SK-N-SH (cell line): ENCODE data around the gene ARHGAP29. TPM values are rescaled to one million over a fixed set of nuclear protein-coding genes. Genes with fewer than 3 reads are reported as not detected.

ENCODE experiments used
- CTCF ChIA-PET: fragments of 300-600, 350-600 bp; formaldehyde crosslinking; extraction: SDS; loops from one replicate; lab custom pipeline; 2021; lab: Yijun Ruan, JAX
- POLR2A ChIA-PET: fragments of 350-600 bp; sonication (Branson Sonifier 250); formaldehyde crosslinking; extraction: SDS; loops from one replicate; lab custom pipeline; 2020; ENCODE audit warnings: antibody characterized with exemption, inconsistent platforms; lab: Yijun Ruan, JAX
- DNase-seq: peaks from one replicate; pipeline ENCODE4 v3.0.0; 2012
- H2AFZ ChIP-seq: fragments of 200-600 bp; sonication (generic); 2 replicates; pipeline ENCODE4 v1.8.1; 2016; ENCODE audit warnings: antibody characterized with exemption, mild to moderate bottlenecking, low read depth
- H3F3A ChIP-seq: fragments of 200-600 bp; sonication (generic); replicated peaks from 2 replicates; pipeline ENCODE3; 2016; ENCODE audit warnings: antibody characterized with exemption, mild to moderate bottlenecking; ENCODE audit not compliant: insufficient read depth
- H3K27ac ChIP-seq, 2 experiments: fragments of 200-500 bp in 1 of 2; fragments of 200-600 bp in 1 of 2; sonication (Bioruptor generic) in 1 of 2; sonication (generic), shearing (Covaris generic) in 1 of 2; 2 replicates each; pipeline versions ENCODE4 v1.5.1 to v1.6.1; 2014 to 2016; ENCODE audit warnings: low read depth in 2 of 2, inconsistent platforms in 1 of 2, low read length in 1 of 2, mild to moderate bottlenecking in 1 of 2, mixed read lengths in 1 of 2
- H3K27me3 ChIP-seq: fragments of 200-600 bp; sonication (generic), shearing (Covaris generic); 2 replicates; pipeline ENCODE4 v1.6.1; 2016; ENCODE audit warnings: mixed run types; ENCODE audit not compliant: insufficient read depth
- H3K36me3 ChIP-seq, 2 experiments: fragments of 200-500 bp in 1 of 2; fragments of 200-600 bp in 1 of 2; sonication (Bioruptor generic) in 1 of 2; sonication (generic) in 1 of 2; replicated peaks in 1 of 2; 2 replicates each; pipeline versions ENCODE3 to v1.5.1; 2014 to 2016; ENCODE audit warnings: low read length in 1 of 2, mild to moderate bottlenecking in 1 of 2; ENCODE audit not compliant: insufficient read depth in 2 of 2, control insufficient read depth in 1 of 2
- H3K4me1 ChIP-seq, 2 experiments: fragments of 200-500 bp in 1 of 2; fragments of 200-600 bp in 1 of 2; sonication (Bioruptor generic) in 1 of 2; sonication (generic), shearing (Covaris generic) in 1 of 2; 2 replicates each; pipeline versions ENCODE4 v1.5.1 to v1.6.1; 2014 to 2016; ENCODE audit warnings: low read depth in 1 of 2, low read length in 1 of 2, mixed run types in 1 of 2; ENCODE audit not compliant: insufficient read depth in 2 of 2, control insufficient read depth in 1 of 2
- H3K4me2 ChIP-seq: fragments of 200-600 bp; sonication (generic), shearing (Covaris generic); 2 replicates; pipeline ENCODE4 v1.6.1; 2017; ENCODE audit warnings: mixed run types
- H3K4me3 ChIP-seq, 2 experiments: fragments of 200-500 bp in 1 of 2; fragments of 200-600 bp in 1 of 2; sonication (Bioruptor generic) in 1 of 2; sonication (generic), shearing (Covaris generic) in 1 of 2; 2 replicates each; pipeline versions ENCODE4 v1.5.1 to v1.8.1; 2014 to 2016; ENCODE audit warnings: low read depth in 2 of 2, inconsistent platforms in 1 of 2, low read length in 1 of 2, mild to moderate bottlenecking in 1 of 2, mixed read lengths in 1 of 2, moderate library complexity in 1 of 2
- H3K79me2 ChIP-seq: fragments of 200-600 bp; sonication (generic); 2 replicates; pipeline ENCODE4 v1.8.1; 2017; ENCODE audit warnings: mild to moderate bottlenecking; ENCODE audit not compliant: insufficient read depth
- H3K9ac ChIP-seq: fragments of 200-600 bp; sonication (generic); 2 replicates; pipeline ENCODE4 v1.6.1; 2017; ENCODE audit warnings: mixed run types
- H3K9me2 ChIP-seq: fragments of 200-600 bp; sonication (generic); 2 replicates; pipeline ENCODE4 v1.6.1; 2017; ENCODE audit warnings: mixed run types
- H3K9me3 ChIP-seq: fragments of 200-600 bp; sonication (generic); 2 replicates; pipeline ENCODE4 v1.6.1; 2017; ENCODE audit warnings: mixed run types, mild to moderate bottlenecking, moderate library complexity
- H4K20me1 ChIP-seq: fragments of 200-600 bp; sonication (generic); 2 replicates; pipeline ENCODE4 v1.6.1; 2017; ENCODE audit warnings: mild to moderate bottlenecking, mixed run types; ENCODE audit not compliant: insufficient read depth
- EP300 ChIP-seq, 2 experiments: IDR thresholded peaks; 2 replicates each; pipeline versions ENCODE4 v1.4.0 to v1.6.1; 2012; ENCODE audit warnings: borderline replicate concordance in 1 of 2, low read depth in 1 of 2, low read length in 1 of 2
- GATA2 ChIP-seq: sonication (generic); formaldehyde crosslinking; IDR thresholded peaks from 2 replicates; pipeline ENCODE4 v1.5.0; 2020; ENCODE audit warnings: mild to moderate bottlenecking, missing genetic modification reagents
- JUND ChIP-seq: IDR thresholded peaks from 2 replicates; pipeline ENCODE4 v1.4.0; 2012
- RFX5 ChIP-seq: IDR thresholded peaks from 2 replicates; pipeline ENCODE4 v1.6.1; 2012; ENCODE audit warnings: mild to moderate bottlenecking, improper control_type of control experiment, low read length
- YY1 ChIP-seq: IDR thresholded peaks from 2 replicates; pipeline ENCODE4 v1.4.0; 2012; ENCODE audit warnings: low read depth, mild to moderate bottlenecking
- whole genome bisulfite sequencing: methylation state at CpG from one replicate; pipeline ENCODE4 v1.1.6; 2017; ENCODE audit warnings: low lambda C conversion rate; 5-methylcytosine and 5-hydroxymethylcytosine counted together
- polyA plus RNA-seq, 3 experiments: library from polyadenylated mRNA; depleted of rRNA; stranded (reverse); fragments of >200 nt; gene quantifications; 2 replicates each; pipeline ENCODE4 v1.2.3, GENCODE V29; 2012
- TF ChIP-seq, protein P1 (sequence below): IDR thresholded peaks from 2 replicates; pipeline ENCODE4 v1.6.1; 2012; ENCODE audit warnings: mild to moderate bottlenecking, low read depth, low read length, moderate library complexity
- TF ChIP-seq, protein P2 (sequence below): fragments of 200-600 bp; sonication (generic); IDR thresholded peaks from 2 replicates; pipeline ENCODE4 v1.6.1; 2017; ENCODE audit warnings: antibody characterized with exemption, mild to moderate bottlenecking, moderate library complexity
- TF ChIP-seq, protein P3 (sequence below): IDR thresholded peaks from 2 replicates; pipeline ENCODE4 v1.4.0; 2012; ENCODE audit warnings: low read depth, borderline replicate concordance
- TF ChIP-seq, protein P4 (sequence below): fragments of 150-350 bp; IDR thresholded peaks from 2 replicates; pipeline ENCODE4 v1.6.1; 2016; ENCODE audit warnings: mild to moderate bottlenecking, low read depth, low read length

Gene ARHGAP29
- polyA plus RNA-seq, 1 of the 3 experiments (the other 2 are of a cell fraction) = 20.1 TPM

DNA sequence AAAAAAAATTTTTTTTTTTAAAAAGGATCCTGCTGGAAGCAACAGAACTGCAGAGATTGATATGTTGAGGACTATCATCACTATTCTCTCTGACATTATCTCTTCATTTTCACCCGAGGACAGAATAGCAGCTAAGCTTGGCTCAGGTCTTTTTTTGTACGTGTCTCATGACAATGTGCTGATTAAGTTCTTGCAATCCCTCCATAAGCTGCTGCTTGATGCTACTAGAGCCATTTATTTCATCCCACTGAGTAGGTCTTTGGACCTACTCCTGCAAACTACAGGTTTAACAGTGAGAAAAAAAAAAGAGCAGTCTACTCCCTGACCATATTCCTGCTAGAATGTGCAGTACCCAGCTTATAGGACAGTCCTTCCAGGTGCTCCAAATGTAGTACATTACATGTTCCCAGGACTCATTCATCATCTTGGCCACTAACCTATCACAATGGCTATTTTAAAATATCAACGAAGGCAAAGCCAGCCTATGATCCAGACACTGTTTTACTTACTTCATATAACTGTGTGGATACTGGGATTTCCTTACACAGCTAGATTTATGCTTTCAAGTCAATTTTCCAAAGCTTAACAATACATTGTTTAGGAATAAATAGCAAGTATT lies 54.1 kb downstream of the ARHGAP29 start (continued):
- TF ChIP-seq, protein P1, sequence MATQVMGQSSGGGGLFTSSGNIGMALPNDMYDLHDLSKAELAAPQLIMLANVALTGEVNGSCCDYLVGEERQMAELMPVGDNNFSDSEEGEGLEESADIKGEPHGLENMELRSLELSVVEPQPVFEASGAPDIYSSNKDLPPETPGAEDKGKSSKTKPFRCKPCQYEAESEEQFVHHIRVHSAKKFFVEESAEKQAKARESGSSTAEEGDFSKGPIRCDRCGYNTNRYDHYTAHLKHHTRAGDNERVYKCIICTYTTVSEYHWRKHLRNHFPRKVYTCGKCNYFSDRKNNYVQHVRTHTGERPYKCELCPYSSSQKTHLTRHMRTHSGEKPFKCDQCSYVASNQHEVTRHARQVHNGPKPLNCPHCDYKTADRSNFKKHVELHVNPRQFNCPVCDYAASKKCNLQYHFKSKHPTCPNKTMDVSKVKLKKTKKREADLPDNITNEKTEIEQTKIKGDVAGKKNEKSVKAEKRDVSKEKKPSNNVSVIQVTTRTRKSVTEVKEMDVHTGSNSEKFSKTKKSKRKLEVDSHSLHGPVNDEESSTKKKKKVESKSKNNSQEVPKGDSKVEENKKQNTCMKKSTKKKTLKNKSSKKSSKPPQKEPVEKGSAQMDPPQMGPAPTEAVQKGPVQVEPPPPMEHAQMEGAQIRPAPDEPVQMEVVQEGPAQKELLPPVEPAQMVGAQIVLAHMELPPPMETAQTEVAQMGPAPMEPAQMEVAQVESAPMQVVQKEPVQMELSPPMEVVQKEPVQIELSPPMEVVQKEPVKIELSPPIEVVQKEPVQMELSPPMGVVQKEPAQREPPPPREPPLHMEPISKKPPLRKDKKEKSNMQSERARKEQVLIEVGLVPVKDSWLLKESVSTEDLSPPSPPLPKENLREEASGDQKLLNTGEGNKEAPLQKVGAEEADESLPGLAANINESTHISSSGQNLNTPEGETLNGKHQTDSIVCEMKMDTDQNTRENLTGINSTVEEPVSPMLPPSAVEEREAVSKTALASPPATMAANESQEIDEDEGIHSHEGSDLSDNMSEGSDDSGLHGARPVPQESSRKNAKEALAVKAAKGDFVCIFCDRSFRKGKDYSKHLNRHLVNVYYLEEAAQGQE = no peak
- TF ChIP-seq, protein P2, sequence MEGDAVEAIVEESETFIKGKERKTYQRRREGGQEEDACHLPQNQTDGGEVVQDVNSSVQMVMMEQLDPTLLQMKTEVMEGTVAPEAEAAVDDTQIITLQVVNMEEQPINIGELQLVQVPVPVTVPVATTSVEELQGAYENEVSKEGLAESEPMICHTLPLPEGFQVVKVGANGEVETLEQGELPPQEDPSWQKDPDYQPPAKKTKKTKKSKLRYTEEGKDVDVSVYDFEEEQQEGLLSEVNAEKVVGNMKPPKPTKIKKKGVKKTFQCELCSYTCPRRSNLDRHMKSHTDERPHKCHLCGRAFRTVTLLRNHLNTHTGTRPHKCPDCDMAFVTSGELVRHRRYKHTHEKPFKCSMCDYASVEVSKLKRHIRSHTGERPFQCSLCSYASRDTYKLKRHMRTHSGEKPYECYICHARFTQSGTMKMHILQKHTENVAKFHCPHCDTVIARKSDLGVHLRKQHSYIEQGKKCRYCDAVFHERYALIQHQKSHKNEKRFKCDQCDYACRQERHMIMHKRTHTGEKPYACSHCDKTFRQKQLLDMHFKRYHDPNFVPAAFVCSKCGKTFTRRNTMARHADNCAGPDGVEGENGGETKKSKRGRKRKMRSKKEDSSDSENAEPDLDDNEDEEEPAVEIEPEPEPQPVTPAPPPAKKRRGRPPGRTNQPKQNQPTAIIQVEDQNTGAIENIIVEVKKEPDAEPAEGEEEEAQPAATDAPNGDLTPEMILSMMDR = no peak

DNA sequence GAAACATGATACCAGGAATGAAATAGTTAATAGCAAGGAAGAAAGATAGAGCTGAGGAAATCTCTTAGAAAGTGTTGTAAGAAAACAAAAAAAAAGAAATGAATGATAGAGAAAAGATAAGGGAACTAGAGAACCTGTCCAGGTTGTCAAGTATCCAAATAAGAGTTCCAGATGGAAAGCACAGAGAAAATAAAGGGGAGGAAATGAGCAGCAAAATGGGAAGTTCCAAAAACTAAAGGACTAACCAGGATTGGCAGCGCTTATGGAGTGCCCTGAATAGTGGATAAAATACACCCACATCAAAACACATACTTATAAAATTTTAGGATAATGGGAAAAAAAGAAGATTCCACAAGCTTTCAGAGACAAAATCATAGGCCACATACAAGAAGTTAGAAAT lies 55.2 kb downstream of the ARHGAP29 start:
- ChIA-PET CTCF (interaction anchor here (1.0 to 2.2 kb wide), 2 partner anchors 56 to 153 kb away, joined by 3 to 7 read pairs; no protein-coding TSS in a partner anchor), POLR2A (no interaction called here)
- Histone ChIP-seq H3K9me3 (no peaks in the 10 kb centered on the region), H3K27ac (no peak overlapping the region), H3K36me3 (peaks cover 75 to 89% of the 10 kb centered on the region in 2 experiments), H3K9me2 (no peaks in the 10 kb centered on the region), H4K20me1 (no peaks in the 10 kb centered on the region), H3K4me2 (no peak overlapping the region), H3K4me3 (no peak overlapping the region), H3K79me2 (no peaks in the 10 kb centered on the region), H3K9ac (no peak overlapping the region), H2AFZ (no peak overlapping the region), H3K27me3 (no peaks in the 10 kb centered on the region), H3F3A (peaks cover 10% of the 10 kb centered on the region), H3K4me1 (no peaks in the 10 kb centered on the region)
- TF ChIP-seq, protein P3, sequence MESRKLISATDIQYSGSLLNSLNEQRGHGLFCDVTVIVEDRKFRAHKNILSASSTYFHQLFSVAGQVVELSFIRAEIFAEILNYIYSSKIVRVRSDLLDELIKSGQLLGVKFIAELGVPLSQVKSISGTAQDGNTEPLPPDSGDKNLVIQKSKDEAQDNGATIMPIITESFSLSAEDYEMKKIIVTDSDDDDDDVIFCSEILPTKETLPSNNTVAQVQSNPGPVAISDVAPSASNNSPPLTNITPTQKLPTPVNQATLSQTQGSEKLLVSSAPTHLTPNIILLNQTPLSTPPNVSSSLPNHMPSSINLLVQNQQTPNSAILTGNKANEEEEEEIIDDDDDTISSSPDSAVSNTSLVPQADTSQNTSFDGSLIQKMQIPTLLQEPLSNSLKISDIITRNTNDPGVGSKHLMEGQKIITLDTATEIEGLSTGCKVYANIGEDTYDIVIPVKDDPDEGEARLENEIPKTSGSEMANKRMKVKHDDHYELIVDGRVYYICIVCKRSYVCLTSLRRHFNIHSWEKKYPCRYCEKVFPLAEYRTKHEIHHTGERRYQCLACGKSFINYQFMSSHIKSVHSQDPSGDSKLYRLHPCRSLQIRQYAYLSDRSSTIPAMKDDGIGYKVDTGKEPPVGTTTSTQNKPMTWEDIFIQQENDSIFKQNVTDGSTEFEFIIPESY = no peak
- TF ChIP-seq GATA2 (CRISPR knock-in tag) = no peak
- TF ChIP-seq, protein P2 = no peak
- TF ChIP-seq, protein P4, sequence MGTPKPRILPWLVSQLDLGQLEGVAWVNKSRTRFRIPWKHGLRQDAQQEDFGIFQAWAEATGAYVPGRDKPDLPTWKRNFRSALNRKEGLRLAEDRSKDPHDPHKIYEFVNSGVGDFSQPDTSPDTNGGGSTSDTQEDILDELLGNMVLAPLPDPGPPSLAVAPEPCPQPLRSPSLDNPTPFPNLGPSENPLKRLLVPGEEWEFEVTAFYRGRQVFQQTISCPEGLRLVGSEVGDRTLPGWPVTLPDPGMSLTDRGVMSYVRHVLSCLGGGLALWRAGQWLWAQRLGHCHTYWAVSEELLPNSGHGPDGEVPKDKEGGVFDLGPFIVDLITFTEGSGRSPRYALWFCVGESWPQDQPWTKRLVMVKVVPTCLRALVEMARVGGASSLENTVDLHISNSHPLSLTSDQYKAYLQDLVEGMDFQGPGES = no peak
- TF ChIP-seq EP300 (IDR thresholded peaks at IDR 0.05; ENCODE audit: borderline replicate concordance in 1 of 2, low read depth in 1 of 2, low read length in 1 of 2) = no peak
- no peak for TF ChIP-seq JUND
- TF ChIP-seq YY1 = no peak
- no peak for TF ChIP-seq RFX5
- 96% methylated on average over 1 of the region's 1 CpG for WGBS
- no peak for DNase-seq
